GM18507 (cell line): Measurements from ENCODE around the gene MIA.
A peak's percentile ranks its signal among the peaks of the same experiment; 100 is the strongest.
"Not testable (repeated sequence)": the region's sequence is repeated elsewhere in the genome, so short reads cannot be mapped to it uniquely, and the experiment has no call there.

Experiments
- DNase-seq: peaks from one replicate; pipeline ENCODE4 v3.0.0; 2011; ENCODE audit warnings: low read depth; ENCODE audit not compliant: insufficient read length; ENCODE audit errors: extremely low spot score
- FAIRE-seq: peaks from 2 replicates; lab custom pipeline; 2011; peaks lifted over from hg19 to GRCh38; lab: Jason Lieb, UNC

The MIA gene

GRCh38 chr19:40747536-40747935 is 27.8 kb upstream of the MIA start:
- FAIRE-seq, result no peak
- no peak for DNase-seq

GRCh38 chr19:40750058-40750873 is 25.1 kb upstream of the MIA start, which contains the start of gene ACTMAP:
Gene ACTMAP (minus strand): TSS chr19:40750477. CDS start chr19:40749803, 674 bp downstream.
- peak; percentile 99 for FAIRE-seq

GRCh38 chr19:40750874-40751537 is 24.3 kb upstream of the MIA start, which contains the start of gene SNRPA:
Gene SNRPA (plus strand): TSS chr19:40751203. CDS start chr19:40751409, 206 bp downstream.
- peak; percentile 75 for DNase-seq
- FAIRE-seq, result no peak

More at GRCh38 chr19:40750058-40750873, 25.1 kb upstream of the MIA start, which contains the start of gene ACTMAP:
- peak; percentile 89 for DNase-seq

- FAIRE-seq, result no peak
- no peak for DNase-seq
Observed at GRCh38 chr19:40752257-40752781, 23.0 kb upstream of the MIA start.

GRCh38 chr19:40754611-40755247 is 20.6 kb upstream of the MIA start:
- DNase-seq (no peak), FAIRE-seq (peak; percentile 75)

GRCh38 chr19:40755248-40755624 is 20.1 kb upstream of the MIA start:
- no peak for DNase-seq
- FAIRE-seq, result no peak

- FAIRE-seq (no peak), DNase-seq (no peak)
Observed at GRCh38 chr19:40755791-40756190, 19.5 kb upstream of the MIA start.

GRCh38 chr19:40756502-40757110 is 18.7 kb upstream of the MIA start:
- no peak for FAIRE-seq
- DNase-seq, result no peak

- FAIRE-seq, result no peak
- DNase-seq, result no peak
Observed at GRCh38 chr19:40758491-40758890, 16.8 kb upstream of the MIA start.

GRCh38 chr19:40759352-40759751 is 16.0 kb upstream of the MIA start:
- DNase-seq (no peak), FAIRE-seq (no peak)

- DNase-seq (no peak), FAIRE-seq (no peak)
Observed at GRCh38 chr19:40762754-40763470, 12.4 kb upstream of the MIA start.

- FAIRE-seq, result no peak
Observed at GRCh38 chr19:40763526-40763925, 11.8 kb upstream of the MIA start.

GRCh38 chr19:40763963-40764362 is 11.4 kb upstream of the MIA start:
- FAIRE-seq, result no peak
- no peak for DNase-seq

More at GRCh38 chr19:40763526-40763925, 11.8 kb upstream of the MIA start:
- no peak for DNase-seq

GRCh38 chr19:40766385-40766784 is 8.9 kb upstream of the MIA start:
- DNase-seq, FAIRE-seq: not testable (repeated sequence)

- no peak for DNase-seq
- FAIRE-seq, result no peak
Observed at GRCh38 chr19:40768869-40769268, 6.5 kb upstream of the MIA start.

- FAIRE-seq, DNase-seq: not testable (repeated sequence)
Observed at GRCh38 chr19:40771101-40771862, 4.0 kb upstream of the MIA start.

GRCh38 chr19:40775632-40776022 is 306 bp downstream of the MIA start:
- FAIRE-seq, result no peak

GRCh38 chr19:40776364-40776763 is 1.0 kb downstream of the MIA start:
- no peak for DNase-seq
- no peak for FAIRE-seq

More at GRCh38 chr19:40775632-40776022, 306 bp downstream of the MIA start:
- DNase-seq, result no peak
